ENCODE results near the gene ZSWIM5.

Gene ZSWIM5

DNA sequence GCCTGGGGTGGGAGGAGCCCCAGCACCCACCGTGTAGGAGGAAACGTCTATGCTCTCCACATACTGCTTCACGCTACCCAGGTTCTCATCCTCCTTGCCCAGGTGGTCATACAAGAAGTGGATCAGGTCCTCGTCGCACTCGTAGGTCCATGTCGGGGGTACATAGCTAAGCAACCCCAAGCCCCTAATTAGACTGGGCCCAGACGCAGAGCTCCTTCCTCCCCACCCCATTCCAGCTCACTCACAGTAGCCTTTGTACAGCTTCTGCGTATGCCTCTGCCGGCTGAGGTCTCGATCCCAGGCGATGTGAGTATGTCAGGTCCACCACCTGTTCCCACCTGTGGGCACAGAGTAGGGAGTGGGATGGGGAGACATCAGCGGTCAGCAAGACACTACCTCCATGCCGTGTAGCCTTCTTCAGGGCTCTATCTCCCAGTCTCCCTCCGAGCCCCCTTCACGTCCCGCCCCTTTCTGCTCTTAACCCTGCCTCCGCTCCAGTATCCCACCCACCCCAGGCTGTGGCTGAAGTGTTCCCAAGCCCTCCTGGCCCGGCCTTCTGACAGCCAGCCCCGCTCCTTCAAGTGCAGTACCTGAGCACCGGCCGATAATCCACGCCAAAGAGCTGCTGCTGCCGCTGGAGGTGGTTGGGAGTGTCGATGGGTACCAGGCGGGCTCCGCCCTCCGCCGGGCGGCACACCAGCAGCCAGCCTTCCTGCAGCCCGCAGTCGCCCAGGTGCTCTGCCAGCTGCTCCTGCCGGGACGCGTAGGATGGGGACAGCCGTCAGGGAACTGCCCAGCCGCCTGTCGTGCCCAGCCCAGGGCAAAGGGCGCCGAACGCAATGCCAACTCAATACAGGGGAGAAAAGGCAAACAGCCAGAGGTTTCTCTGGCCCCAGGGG is 196.2 kb downstream of the ZSWIM5 start:
- DNase-seq = peak; percentile 24 to 43
- Histone ChIP-seq H3K27ac (ENCODE audit: low read depth, low read length) (no peak overlapping the region), H3K4ac (ENCODE audit: low read depth, low read length) (peak overlapping the region; percentile 22), H2BK120ac (ENCODE audit: insufficient read depth, low read length, poor library complexity) (no peak overlapping the region), H3K4me3 (ENCODE audit: low read depth, low read length) (peak overlapping the region; percentile 94), H3K23ac (ENCODE audit: low read length) (no peak overlapping the region), H3K79me1 (ENCODE audit: low read length) (peaks cover 7% of the 10 kb centered on the region), H3K9me3 (ENCODE audit: insufficient read depth, low read depth, low read length) (no peaks in the 10 kb centered on the region), H3K4me2 (ENCODE audit: low read length) (peak overlapping the region; percentile 89), H2AFZ (ENCODE audit: insufficient read depth, low read length, poor library complexity) (peak overlapping the region; percentile 82), H4K91ac (ENCODE audit: low read depth, low read length) (peak overlapping the region; percentile 10), H3K9ac (ENCODE audit: low read length) (peak overlapping the region; percentile 83), H2AK5ac (ENCODE audit: low read length) (no peak overlapping the region), H3K14ac (ENCODE audit: low read length) (peak overlapping the region; percentile 63), H4K12ac (ENCODE audit: low read depth, low read length) (peak overlapping the region; percentile 49), H2BK12ac (ENCODE audit: low read length) (no peak overlapping the region), H2BK5ac (ENCODE audit: low read depth, low read length, poor library complexity) (no peak overlapping the region), H3K18ac (ENCODE audit: low read length) (peak overlapping the region; percentile 40), H3K27me3 (ENCODE audit: insufficient read depth, low read length) (no peaks in the 10 kb centered on the region), H3K79me2 (ENCODE audit: control insufficient read depth, insufficient read depth, low read length, poor library complexity) (peaks cover 6% of the 10 kb centered on the region), H4K8ac (ENCODE audit: low read depth, low read length) (peak overlapping the region; percentile 84), H3K4me1 (ENCODE audit: control insufficient read depth in 1 of 2, insufficient read depth in 2 of 2, low read length in 2 of 2) (peaks cover 8 to 11% of the 10 kb centered on the region in 2 experiments), H3K36me3 (ENCODE audit: control insufficient read depth in 1 of 2, insufficient read depth in 2 of 2, low read length in 2 of 2) (peaks cover 51 to 52% of the 10 kb centered on the region in 2 experiments)
- WGBS (ENCODE audit: extremely low coverage, insufficient coverage, insufficient read length) = no CpG with 5 or more reads among the region's 41 CpGs

DNA sequence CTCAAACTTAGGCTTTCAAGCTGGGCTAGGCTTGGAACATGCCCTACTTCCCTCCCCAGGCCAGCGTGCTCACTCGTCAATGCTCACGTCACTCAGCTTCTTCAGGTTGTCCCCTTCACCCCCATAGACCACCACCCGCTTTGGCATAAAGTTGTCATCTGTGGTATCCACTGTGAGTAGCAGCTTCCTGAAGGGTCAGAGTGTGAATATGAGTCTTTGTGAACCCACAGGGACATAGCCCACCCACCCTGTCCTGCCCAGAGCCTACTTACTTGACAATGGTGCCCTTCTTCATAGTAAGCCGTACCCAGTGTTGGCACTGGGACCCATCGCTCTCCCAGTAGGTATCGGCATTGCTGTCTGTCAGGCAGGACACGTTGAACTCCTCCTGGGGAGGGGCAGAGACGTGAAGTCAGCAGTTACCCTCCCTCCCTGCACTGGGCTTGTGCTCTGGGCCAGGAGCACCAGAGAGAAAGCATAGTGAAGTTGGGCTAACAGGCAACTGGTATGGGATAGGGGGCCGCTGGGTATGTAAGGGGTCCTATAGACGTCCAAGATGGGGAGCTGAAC is 197.0 kb downstream of the ZSWIM5 start:
- H3K4ac ChIP-seq (ENCODE audit: low read depth, low read length) = no peak overlapping the region
- no peaks in the 10 kb centered on the region for H3K27me3 ChIP-seq (ENCODE audit: insufficient read depth, low read length)
- no peak overlapping the region for H4K8ac ChIP-seq (ENCODE audit: low read depth, low read length)
- no peak overlapping the region for H2BK12ac ChIP-seq (ENCODE audit: low read length)
- no peak overlapping the region for H3K4me2 ChIP-seq (ENCODE audit: low read length)
- no peak overlapping the region for H2AK5ac ChIP-seq (ENCODE audit: low read length)
- no peak overlapping the region for H3K9ac ChIP-seq (ENCODE audit: low read length)
- no peak overlapping the region for H3K27ac ChIP-seq (ENCODE audit: low read depth, low read length)
- H2BK120ac ChIP-seq (ENCODE audit: insufficient read depth, low read length, poor library complexity) = no peak overlapping the region
- H2BK5ac ChIP-seq (ENCODE audit: low read depth, low read length, poor library complexity) = no peak overlapping the region
- no peak overlapping the region for H3K14ac ChIP-seq (ENCODE audit: low read length)
- no peak for DNase-seq
- no peak overlapping the region for H4K12ac ChIP-seq (ENCODE audit: low read depth, low read length)
- peaks cover 8 to 11% of the 10 kb centered on the region in 2 experiments for H3K4me1 ChIP-seq (ENCODE audit: control insufficient read depth in 1 of 2, insufficient read depth in 2 of 2, low read length in 2 of 2)
- peaks cover 6% of the 10 kb centered on the region for H3K79me2 ChIP-seq (ENCODE audit: control insufficient read depth, insufficient read depth, low read length, poor library complexity)
- no peak overlapping the region for H4K91ac ChIP-seq (ENCODE audit: low read depth, low read length)
- H3K79me1 ChIP-seq (ENCODE audit: low read length) = peaks cover 7% of the 10 kb centered on the region
- no peak overlapping the region for H3K4me3 ChIP-seq (ENCODE audit: low read depth, low read length)
- peaks cover 53 to 56% of the 10 kb centered on the region in 2 experiments for H3K36me3 ChIP-seq (ENCODE audit: control insufficient read depth in 1 of 2, insufficient read depth in 2 of 2, low read length in 2 of 2)
- no peak overlapping the region for H3K23ac ChIP-seq (ENCODE audit: low read length)
- no peaks in the 10 kb centered on the region for H3K9me3 ChIP-seq (ENCODE audit: insufficient read depth, low read depth, low read length)
- no peak overlapping the region for H2AFZ ChIP-seq (ENCODE audit: insufficient read depth, low read length, poor library complexity)
- WGBS (ENCODE audit: extremely low coverage, insufficient coverage, insufficient read length) = no CpG with 5 or more reads among the region's 11 CpGs
- H3K18ac ChIP-seq (ENCODE audit: low read length) = no peak overlapping the region

DNA sequence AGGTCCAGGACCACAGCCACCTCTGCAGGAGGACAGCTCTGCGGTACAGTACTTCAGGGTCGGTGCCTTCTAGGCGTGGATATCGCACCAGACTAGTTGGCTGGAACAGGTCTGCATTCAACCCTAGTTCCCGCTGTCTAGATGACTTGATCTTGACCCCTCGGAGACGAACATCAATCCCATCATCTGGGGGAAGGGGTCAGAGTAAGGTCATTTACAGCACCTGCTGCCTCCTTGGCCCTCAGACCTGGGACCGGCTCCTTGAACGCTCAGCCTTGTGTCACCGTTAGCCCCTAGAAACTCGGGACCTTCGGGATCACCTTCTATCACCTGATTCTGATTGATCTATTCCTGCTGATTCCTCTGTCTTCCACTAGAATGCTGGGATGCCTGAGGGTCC is 197.9 kb downstream of the ZSWIM5 start:
- H3K4me2 ChIP-seq (ENCODE audit: low read length) = no peak overlapping the region
- no peak overlapping the region for H3K23ac ChIP-seq (ENCODE audit: low read length)
- peaks cover 57 to 60% of the 10 kb centered on the region in 2 experiments for H3K36me3 ChIP-seq (ENCODE audit: control insufficient read depth in 1 of 2, insufficient read depth in 2 of 2, low read length in 2 of 2)
- H3K4me3 ChIP-seq (ENCODE audit: low read depth, low read length) = no peak overlapping the region
- no peak overlapping the region for H2AFZ ChIP-seq (ENCODE audit: insufficient read depth, low read length, poor library complexity)
- no peak overlapping the region for H2BK5ac ChIP-seq (ENCODE audit: low read depth, low read length, poor library complexity)
- no peak overlapping the region for H3K9ac ChIP-seq (ENCODE audit: low read length)
- peaks cover 6% of the 10 kb centered on the region for H3K79me2 ChIP-seq (ENCODE audit: control insufficient read depth, insufficient read depth, low read length, poor library complexity)
- no peak overlapping the region for H3K18ac ChIP-seq (ENCODE audit: low read length)
- H4K8ac ChIP-seq (ENCODE audit: low read depth, low read length) = no peak overlapping the region
- WGBS (ENCODE audit: extremely low coverage, insufficient coverage, insufficient read length) = no CpG with 5 or more reads among the region's 12 CpGs
- no peak overlapping the region for H3K27ac ChIP-seq (ENCODE audit: low read depth, low read length)
- peaks cover 8 to 11% of the 10 kb centered on the region in 2 experiments for H3K4me1 ChIP-seq (ENCODE audit: control insufficient read depth in 1 of 2, insufficient read depth in 2 of 2, low read length in 2 of 2)
- H2BK120ac ChIP-seq (ENCODE audit: insufficient read depth, low read length, poor library complexity) = no peak overlapping the region
- no peak overlapping the region for H3K14ac ChIP-seq (ENCODE audit: low read length)
- no peak overlapping the region for H2BK12ac ChIP-seq (ENCODE audit: low read length)
- no peak overlapping the region for H2AK5ac ChIP-seq (ENCODE audit: low read length)
- H3K79me1 ChIP-seq (ENCODE audit: low read length) = peaks cover 7% of the 10 kb centered on the region
- H3K4ac ChIP-seq (ENCODE audit: low read depth, low read length) = no peak overlapping the region
- no peak overlapping the region for H4K12ac ChIP-seq (ENCODE audit: low read depth, low read length)
- no peaks in the 10 kb centered on the region for H3K27me3 ChIP-seq (ENCODE audit: insufficient read depth, low read length)
- no peak overlapping the region for H4K91ac ChIP-seq (ENCODE audit: low read depth, low read length)
- no peaks in the 10 kb centered on the region for H3K9me3 ChIP-seq (ENCODE audit: insufficient read depth, low read depth, low read length)
- no peak for DNase-seq

DNA sequence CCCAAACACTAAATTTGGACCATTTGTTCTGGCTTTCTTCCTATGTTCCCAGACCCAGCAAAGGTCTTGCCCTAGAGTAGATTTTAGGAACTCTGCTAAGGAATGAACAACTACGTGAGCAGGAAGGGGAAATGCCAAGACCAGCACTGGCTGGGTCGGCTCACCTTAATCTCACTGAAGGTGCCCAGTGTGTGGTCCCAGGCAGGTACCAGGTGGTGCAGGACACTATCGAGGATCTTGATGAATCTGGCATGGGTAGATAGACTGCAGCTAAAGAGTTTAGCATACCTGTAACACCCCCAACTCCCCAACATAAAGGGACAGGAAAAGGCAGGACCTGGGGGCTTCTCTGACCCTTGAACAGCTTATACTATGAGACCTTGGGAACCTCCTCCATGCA is 198.3 kb downstream of the ZSWIM5 start:
- Histone ChIP-seq H3K9me3 (ENCODE audit: insufficient read depth, low read depth, low read length) (no peaks in the 10 kb centered on the region), H3K27ac (ENCODE audit: low read depth, low read length) (no peak overlapping the region), H4K91ac (ENCODE audit: low read depth, low read length) (no peak overlapping the region), H3K79me1 (ENCODE audit: low read length) (peaks cover 7% of the 10 kb centered on the region), H2BK12ac (ENCODE audit: low read length) (no peak overlapping the region), H3K4me3 (ENCODE audit: low read depth, low read length) (no peak overlapping the region), H3K27me3 (ENCODE audit: insufficient read depth, low read length) (no peaks in the 10 kb centered on the region), H4K12ac (ENCODE audit: low read depth, low read length) (no peak overlapping the region), H3K79me2 (ENCODE audit: control insufficient read depth, insufficient read depth, low read length, poor library complexity) (peaks cover 6% of the 10 kb centered on the region), H3K4me1 (ENCODE audit: control insufficient read depth in 1 of 2, insufficient read depth in 2 of 2, low read length in 2 of 2) (peaks cover 8 to 10% of the 10 kb centered on the region in 2 experiments), H2AK5ac (ENCODE audit: low read length) (no peak overlapping the region), H3K18ac (ENCODE audit: low read length) (no peak overlapping the region), H3K36me3 (ENCODE audit: control insufficient read depth in 1 of 2, insufficient read depth in 2 of 2, low read length in 2 of 2) (peaks cover 62 to 63% of the 10 kb centered on the region in 2 experiments), H2BK5ac (ENCODE audit: low read depth, low read length, poor library complexity) (no peak overlapping the region), H3K23ac (ENCODE audit: low read length) (no peak overlapping the region), H3K4ac (ENCODE audit: low read depth, low read length) (no peak overlapping the region), H2BK120ac (ENCODE audit: insufficient read depth, low read length, poor library complexity) (no peak overlapping the region), H2AFZ (ENCODE audit: insufficient read depth, low read length, poor library complexity) (no peak overlapping the region), H3K9ac (ENCODE audit: low read length) (no peak overlapping the region), H4K8ac (ENCODE audit: low read depth, low read length) (no peak overlapping the region), H3K14ac (ENCODE audit: low read length) (no peak overlapping the region), H3K4me2 (ENCODE audit: low read length) (no peak overlapping the region)
- no CpG with 5 or more reads among the region's 3 CpGs for WGBS (ENCODE audit: extremely low coverage, insufficient coverage, insufficient read length)
- no peak for DNase-seq

Measured in trophoblast cell (in vitro differentiated cells and primary cell).